ENCODE results near the gene GFOD2.

DNA sequence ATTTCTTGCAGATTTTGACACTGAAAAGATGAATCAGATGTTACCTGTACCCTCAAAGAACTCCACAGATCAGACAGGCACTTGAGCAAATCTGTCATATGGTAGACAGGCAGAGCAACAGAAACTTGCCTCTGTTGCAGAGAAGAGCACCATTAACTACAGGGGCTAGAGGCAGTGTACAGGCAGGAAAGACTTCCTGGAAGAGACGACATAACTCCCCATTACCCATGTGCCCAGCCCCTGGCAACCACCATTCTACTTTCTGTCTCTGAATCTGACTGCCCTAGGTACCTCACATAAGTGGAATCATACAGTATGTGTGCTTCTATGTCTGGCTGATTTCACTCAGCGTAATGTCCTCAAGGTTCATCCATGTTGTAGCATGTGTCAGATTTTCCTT lies 15.5 kb downstream of the GFOD2 start:
- TF ChIP-seq, protein P1, sequence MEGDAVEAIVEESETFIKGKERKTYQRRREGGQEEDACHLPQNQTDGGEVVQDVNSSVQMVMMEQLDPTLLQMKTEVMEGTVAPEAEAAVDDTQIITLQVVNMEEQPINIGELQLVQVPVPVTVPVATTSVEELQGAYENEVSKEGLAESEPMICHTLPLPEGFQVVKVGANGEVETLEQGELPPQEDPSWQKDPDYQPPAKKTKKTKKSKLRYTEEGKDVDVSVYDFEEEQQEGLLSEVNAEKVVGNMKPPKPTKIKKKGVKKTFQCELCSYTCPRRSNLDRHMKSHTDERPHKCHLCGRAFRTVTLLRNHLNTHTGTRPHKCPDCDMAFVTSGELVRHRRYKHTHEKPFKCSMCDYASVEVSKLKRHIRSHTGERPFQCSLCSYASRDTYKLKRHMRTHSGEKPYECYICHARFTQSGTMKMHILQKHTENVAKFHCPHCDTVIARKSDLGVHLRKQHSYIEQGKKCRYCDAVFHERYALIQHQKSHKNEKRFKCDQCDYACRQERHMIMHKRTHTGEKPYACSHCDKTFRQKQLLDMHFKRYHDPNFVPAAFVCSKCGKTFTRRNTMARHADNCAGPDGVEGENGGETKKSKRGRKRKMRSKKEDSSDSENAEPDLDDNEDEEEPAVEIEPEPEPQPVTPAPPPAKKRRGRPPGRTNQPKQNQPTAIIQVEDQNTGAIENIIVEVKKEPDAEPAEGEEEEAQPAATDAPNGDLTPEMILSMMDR (IDR thresholded peaks at IDR 0.05 in 8 of 11, conservative IDR thresholded peaks at IDR 0.05 in 3 of 11), result no peak
- no peak for TF ChIP-seq POLR2A (IDR thresholded peaks at IDR 0.05)
- TF ChIP-seq POLR2AphosphoS5 (IDR thresholded peaks at IDR 0.05), result no peak
